Astrocyte (in vitro differentiated cells and primary cell): ENCODE data around the gene MTX1. TPM values are rescaled to one million over a fixed set of nuclear protein-coding genes. Genes with fewer than 3 reads are reported as not detected.

Experiments used
- DNase-seq: peaks from one replicate; pipeline ENCODE4 v3.0.0-alpha.2; 2010; ENCODE audit warnings: low read depth
- FAIRE-seq: peaks from 2 replicates; lab custom pipeline; 2011; peaks lifted over from hg19 to GRCh38; lab: Jason Lieb, UNC
- H2AFZ ChIP-seq: 2 replicates; pipeline ENCODE4 v1.6.0; 2012; ENCODE audit warnings: low read depth, low read length, inconsistent platforms
- H3K27ac ChIP-seq: 2 replicates; pipeline ENCODE4 v1.5.1; 2011; ENCODE audit warnings: low read depth, low read length, inconsistent platforms
- H3K27me3 ChIP-seq: 2 replicates; pipeline ENCODE4 v1.6.0; 2011; ENCODE audit warnings: low read length, inconsistent platforms; ENCODE audit not compliant: insufficient read depth
- H3K36me3 ChIP-seq: 2 replicates; pipeline ENCODE4 v1.5.1; 2011; ENCODE audit warnings: low read length, inconsistent platforms; ENCODE audit not compliant: insufficient read depth
- H3K4me1 ChIP-seq: 2 replicates; pipeline ENCODE4 v1.5.1; 2011; ENCODE audit warnings: low read length, inconsistent platforms; ENCODE audit not compliant: insufficient read depth
- H3K4me2 ChIP-seq: 2 replicates; pipeline ENCODE4 v1.6.0; 2012; ENCODE audit warnings: low read length, inconsistent platforms
- H3K4me3 ChIP-seq: 2 replicates; pipeline ENCODE4 v1.5.1; 2011; ENCODE audit warnings: low read depth, mild to moderate bottlenecking, low read length, inconsistent platforms; ENCODE audit not compliant: insufficient read depth
- H3K79me2 ChIP-seq: 2 replicates; pipeline ENCODE4 v1.6.0; 2012; ENCODE audit warnings: mild to moderate bottlenecking, low read length, inconsistent platforms; ENCODE audit not compliant: insufficient read depth
- H3K9ac ChIP-seq: 2 replicates; pipeline ENCODE4 v1.6.0; 2012; ENCODE audit warnings: mild to moderate bottlenecking, low read length, inconsistent platforms
- H3K9me3 ChIP-seq: 2 replicates; pipeline ENCODE4 v1.5.1; 2012; ENCODE audit warnings: low read depth, mild to moderate bottlenecking, low read length, inconsistent platforms; ENCODE audit not compliant: insufficient read depth
- H4K20me1 ChIP-seq: 2 replicates; pipeline ENCODE4 v1.6.0; 2012; ENCODE audit warnings: low read length, inconsistent platforms; ENCODE audit not compliant: insufficient read depth
- H3K27ac Mint-ChIP-seq: one replicate; pipeline ENCODE4 v1.8.0; 2021; ENCODE audit warnings: mild to moderate bottlenecking, mixed read lengths; ENCODE audit not compliant: unreplicated experiment
- H3K27me3 Mint-ChIP-seq: one replicate; pipeline ENCODE4 v1.8.0; 2021; ENCODE audit warnings: low read depth, mixed read lengths; ENCODE audit not compliant: unreplicated experiment
- H3K36me3 Mint-ChIP-seq: one replicate; pipeline ENCODE4 v1.8.0; 2021; ENCODE audit warnings: low read depth, mixed read lengths; ENCODE audit not compliant: unreplicated experiment
- H3K4me1 Mint-ChIP-seq: one replicate; pipeline ENCODE4 v1.8.0; 2021; ENCODE audit warnings: low read depth, mixed read lengths; ENCODE audit not compliant: unreplicated experiment
- H3K4me3 Mint-ChIP-seq: one replicate; pipeline ENCODE4 v1.8.0; 2021; ENCODE audit warnings: mild to moderate bottlenecking, moderate library complexity, mixed read lengths; ENCODE audit not compliant: unreplicated experiment
- H3K9me3 Mint-ChIP-seq: one replicate; pipeline ENCODE4 v1.8.0; 2021; ENCODE audit warnings: mild to moderate bottlenecking, mixed read lengths; ENCODE audit not compliant: unreplicated experiment
- CTCF ChIP-seq: IDR thresholded peaks from 2 replicates; pipeline ENCODE4 v1.5.1; 2011; ENCODE audit warnings: low read depth, mild to moderate bottlenecking, inconsistent platforms, low read length, moderate library complexity; ENCODE audit not compliant: insufficient read depth
- EZH2 ChIP-seq: IDR thresholded peaks from 2 replicates; pipeline ENCODE4 v1.6.1; 2012; ENCODE audit warnings: mild to moderate bottlenecking, low read length, inconsistent platforms; ENCODE audit not compliant: insufficient read depth
- total RNA-seq: library from RNA; stranded (reverse); gene quantifications from 2 replicates; pipeline ENCODE4 v1.2.1, GENCODE V29; 2021

MTX1 gene
- total RNA-seq, 1 donor from 2014 or later: 41.8 TPM

GRCh38 chr1:155199792-155200191, 8.7 kb upstream of the MTX1 start:
- Mint-ChIP-seq H3K27me3 (no peaks in the 10 kb centered on the region), H3K27ac (no peak overlapping the region), H3K4me3 (peak overlapping the region; percentile 2), H3K4me1 (peaks cover 13% of the 10 kb centered on the region), H3K9me3 (peaks cover 2% of the 10 kb centered on the region), H3K36me3 (peaks cover 37% of the 10 kb centered on the region)
- Histone ChIP-seq H2AFZ (no peak overlapping the region), H3K79me2 (peaks cover 18% of the 10 kb centered on the region), H3K4me1 (peaks cover 14% of the 10 kb centered on the region), H3K9ac (no peak overlapping the region), H3K9me3 (no peaks in the 10 kb centered on the region), H3K27me3 (no peaks in the 10 kb centered on the region), H4K20me1 (peaks cover 35% of the 10 kb centered on the region), H3K36me3 (peaks cover 5% of the 10 kb centered on the region), H3K4me3 (no peak overlapping the region), H3K27ac (no peak overlapping the region), H3K4me2 (no peak overlapping the region)
- TF ChIP-seq EZH2 (no peak), CTCF (no peak)
- FAIRE-seq (no peak), DNase-seq (no peak)

GRCh38 chr1:155200920-155201319, 7.6 kb upstream of the MTX1 start:
- Histone ChIP-seq H3K27ac (no peak overlapping the region), H3K36me3 (peaks cover 5% of the 10 kb centered on the region), H3K9ac (no peak overlapping the region), H3K4me1 (peaks cover 8% of the 10 kb centered on the region), H2AFZ (no peak overlapping the region), H3K9me3 (no peaks in the 10 kb centered on the region), H3K4me2 (no peak overlapping the region), H3K79me2 (peaks cover 16% of the 10 kb centered on the region), H3K4me3 (no peak overlapping the region), H3K27me3 (no peaks in the 10 kb centered on the region), H4K20me1 (peaks cover 39% of the 10 kb centered on the region)
- FAIRE-seq: no peak
- no peak overlapping the region for H3K27ac Mint-ChIP-seq
- peaks cover 40% of the 10 kb centered on the region for H3K36me3 Mint-ChIP-seq
- H3K27me3 Mint-ChIP-seq: no peaks in the 10 kb centered on the region
- H3K9me3 Mint-ChIP-seq: peaks cover 2% of the 10 kb centered on the region
- TF ChIP-seq EZH2: no peak
- no peak for TF ChIP-seq CTCF
- no peak for DNase-seq
- H3K4me1 Mint-ChIP-seq: peaks cover 9% of the 10 kb centered on the region
- H3K4me3 Mint-ChIP-seq: peak overlapping the region; percentile 54

- Mint-ChIP-seq H3K4me1 (peaks cover 7% of the 10 kb centered on the region), H3K36me3 (peaks cover 33% of the 10 kb centered on the region), H3K27ac (no peak overlapping the region), H3K27me3 (no peaks in the 10 kb centered on the region), H3K4me3 (no peak overlapping the region), H3K9me3 (no peaks in the 10 kb centered on the region)
- H3K4me3 ChIP-seq: no peak overlapping the region
- H4K20me1 ChIP-seq: peaks cover 39% of the 10 kb centered on the region
- peaks cover 3% of the 10 kb centered on the region for H3K4me1 ChIP-seq
- H2AFZ ChIP-seq: no peak overlapping the region
- H3K27me3 ChIP-seq: no peaks in the 10 kb centered on the region
- TF ChIP-seq EZH2: no peak
- H3K9ac ChIP-seq: no peak overlapping the region
- no peak overlapping the region for H3K27ac ChIP-seq
- no peak overlapping the region for H3K4me2 ChIP-seq
- DNase-seq: no peak
- no peak for FAIRE-seq
- no peaks in the 10 kb centered on the region for H3K9me3 ChIP-seq
- peaks cover 5% of the 10 kb centered on the region for H3K36me3 ChIP-seq
- H3K79me2 ChIP-seq: peaks cover 9% of the 10 kb centered on the region
These were observed 6.3 kb upstream of the MTX1 start for GRCh38 chr1:155202198-155202597.
